SHP77 (cell line): Measurements from ENCODE around the gene CTSF.
A peak's percentile ranks its signal among the peaks of the same experiment; 100 is the strongest.
"Not testable (repeated sequence)": the region's sequence is repeated elsewhere in the genome, so short reads cannot be mapped to it uniquely, and the experiment has no call there.

Source experiments
- DNase-seq, 2 experiments: peaks; one replicate each; lab custom pipeline; 2025; lab: John Stamatoyannopoulos, UW

The CTSF gene

GRCh38 chr11:66589996-66590675 is 21.7 kb upstream of the CTSF start:
- no peak for DNase-seq

DNA sequence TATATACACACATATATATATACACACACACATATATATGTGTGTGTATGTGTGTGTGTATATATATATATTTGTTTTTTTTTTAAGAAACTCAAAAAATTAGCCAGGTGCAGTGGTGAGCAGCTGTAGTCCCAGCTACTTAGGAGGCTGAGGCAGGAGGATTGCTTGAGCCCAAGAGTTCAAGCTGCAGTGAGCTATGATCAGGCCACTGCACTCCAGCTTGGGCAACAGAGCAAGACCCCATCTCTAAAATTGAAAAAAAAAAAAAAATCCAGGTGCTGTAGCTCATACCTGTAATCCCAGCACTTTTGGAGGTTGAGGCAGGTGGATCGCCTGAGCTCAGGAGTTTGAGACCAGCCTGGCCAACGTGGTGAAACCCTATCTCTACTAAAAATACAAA is 20.9 kb upstream of the CTSF start:
- DNase-seq: not testable (repeated sequence)

GRCh38 chr11:66586136-66586535 is 17.7 kb upstream of the CTSF start:
- DNase-seq: no peak

GRCh38 chr11:66585447-66585846 is 17.0 kb upstream of the CTSF start:
- not testable (repeated sequence) for DNase-seq

GRCh38 chr11:66582565-66583147 is 14.2 kb upstream of the CTSF start:
- not testable (repeated sequence) for DNase-seq

- no peak for DNase-seq
Measured at GRCh38 chr11:66581261-66581660, 12.9 kb upstream of the CTSF start.

- DNase-seq: no peak
Measured at GRCh38 chr11:66580803-66581202, 12.4 kb upstream of the CTSF start.

- peak; percentile 58 to 65 for DNase-seq
Measured at GRCh38 chr11:66579017-66579606, 10.7 kb upstream of the CTSF start.

DNA sequence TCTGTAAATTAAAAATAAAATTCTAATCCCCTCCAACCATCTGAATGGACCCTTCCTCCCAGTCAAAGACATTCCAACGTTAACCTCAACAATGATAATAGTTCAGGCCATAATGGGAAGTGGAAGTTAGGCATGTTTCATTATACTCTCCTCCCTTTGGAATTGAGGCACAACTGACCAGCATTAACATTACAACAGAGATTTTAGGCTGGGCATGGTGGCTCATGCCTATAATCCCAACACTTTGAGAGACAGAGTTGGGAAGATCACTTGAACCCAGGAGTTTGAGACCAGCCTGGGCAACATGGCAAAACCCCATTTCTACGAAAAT is 2.4 kb upstream of the CTSF start:
- no peak for DNase-seq

- DNase-seq: no peak
Measured at GRCh38 chr11:66570079-66570849, 1.9 kb upstream of the CTSF start.

- DNase-seq: no peak
Measured at GRCh38 chr11:66569076-66569475, 670 bp upstream of the CTSF start.

GRCh38 chr11:66567787-66568123 is 651 bp downstream of the CTSF start:
- no peak for DNase-seq

- DNase-seq: no peak
Measured at GRCh38 chr11:66566221-66566620, 2.2 kb downstream of the CTSF start.

GRCh38 chr11:66564984-66565383 is 3.4 kb downstream of the CTSF start:
- DNase-seq: no peak

DNA sequence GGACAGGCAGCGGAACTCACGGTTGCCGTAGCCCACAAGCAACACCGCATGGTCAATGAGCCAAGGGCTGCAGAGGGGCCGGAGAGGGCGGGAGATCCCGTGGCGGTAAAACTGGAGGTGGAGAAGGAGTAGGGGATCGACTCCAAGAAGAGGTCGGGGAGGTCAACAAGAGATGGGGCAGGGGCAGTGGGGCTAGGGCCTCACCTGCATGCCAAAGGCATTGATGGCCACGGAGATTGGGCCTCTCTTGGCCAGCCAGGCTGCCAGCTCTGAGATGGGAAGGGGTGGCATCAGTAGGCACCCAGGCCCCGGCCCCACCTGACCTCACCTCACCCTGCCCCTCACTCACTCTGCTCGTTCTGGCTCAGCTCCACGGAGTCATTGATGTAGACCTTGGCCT is 3.9 kb downstream of the CTSF start:
- DNase-seq: no peak

DNA sequence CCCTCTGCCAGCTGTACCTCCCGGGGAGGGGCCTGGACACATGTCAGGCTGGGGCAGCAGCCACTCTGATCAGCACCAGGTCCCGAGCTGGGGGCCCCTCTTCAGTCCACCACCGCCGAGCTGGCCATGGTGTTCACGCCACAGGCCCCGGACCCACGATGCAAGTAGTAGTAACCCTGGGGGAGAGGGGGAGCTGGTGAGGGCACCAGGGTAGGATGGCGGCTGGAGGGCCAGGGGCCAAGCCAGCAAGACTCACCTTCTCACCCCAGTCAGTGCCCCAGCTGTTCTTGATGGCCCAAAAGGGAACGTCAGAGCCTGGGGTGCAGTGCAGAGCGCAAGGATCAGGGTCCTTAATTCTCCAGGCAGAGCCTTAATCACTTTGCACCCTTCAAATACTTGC is 4.6 kb downstream of the CTSF start:
- DNase-seq: no peak

DNA sequence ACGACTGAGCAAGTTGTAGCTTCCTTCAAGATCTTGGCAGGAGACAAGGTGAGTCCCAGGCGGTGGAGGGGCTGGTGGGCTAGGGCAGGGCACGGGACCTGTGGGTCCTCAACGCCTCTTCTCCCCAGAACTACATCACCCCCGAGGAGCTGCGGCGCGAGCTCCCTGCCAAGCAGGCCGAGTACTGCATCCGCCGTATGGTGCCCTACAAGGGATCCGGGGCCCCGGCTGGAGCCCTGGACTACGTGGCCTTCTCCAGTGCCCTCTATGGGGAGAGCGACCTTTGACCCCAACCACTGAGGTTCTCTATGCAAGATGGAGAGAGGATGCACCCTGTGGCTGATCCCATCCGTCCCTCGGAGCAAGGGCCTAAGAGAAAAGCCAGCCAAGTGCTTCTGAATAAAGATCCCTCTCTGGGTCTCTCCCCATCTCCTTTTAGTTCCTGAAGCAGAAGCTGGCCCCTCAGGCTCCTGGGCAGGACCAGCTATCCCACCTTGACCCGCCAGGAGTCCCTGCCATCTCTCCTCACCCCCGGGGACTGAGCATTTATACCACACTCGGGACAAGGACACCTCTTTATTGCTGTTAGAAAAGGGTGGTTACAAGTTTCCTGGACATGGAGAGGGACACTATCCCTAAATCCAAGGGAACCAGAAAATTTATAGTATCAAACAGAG is 5.4 kb downstream of the CTSF start:
- DNase-seq: no peak

DNA sequence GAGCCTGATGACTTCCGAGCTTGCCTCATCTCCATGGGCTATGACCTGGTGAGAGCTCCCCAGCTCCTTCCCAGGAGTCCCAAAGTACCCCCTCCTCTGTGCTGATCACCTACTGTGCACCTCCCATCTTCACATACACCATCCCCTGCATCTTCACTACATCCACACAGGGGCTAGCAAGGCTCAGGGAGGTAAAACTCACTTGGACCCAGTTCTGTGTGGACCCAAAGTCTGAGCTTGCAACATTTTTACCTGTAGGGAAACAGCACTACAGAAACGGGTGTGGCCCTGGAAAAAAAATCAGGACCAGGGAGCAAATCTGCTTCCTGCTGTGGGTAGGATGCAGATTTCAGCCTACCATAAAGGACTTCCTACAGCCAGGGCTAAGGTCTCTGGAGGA is 6.1 kb downstream of the CTSF start:
- DNase-seq: no peak

DNA sequence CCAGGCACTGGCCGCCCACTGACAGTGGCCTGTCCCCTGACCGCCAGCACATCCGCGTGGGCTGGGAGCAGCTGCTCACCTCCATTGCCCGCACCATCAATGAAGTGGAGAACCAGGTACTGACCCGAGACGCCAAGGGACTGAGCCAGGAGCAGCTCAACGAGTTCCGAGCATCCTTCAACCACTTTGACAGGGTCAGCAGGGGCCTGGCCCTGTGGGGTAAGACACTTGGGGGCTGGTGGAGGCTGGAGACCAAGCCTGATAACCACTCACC is 6.5 kb downstream of the CTSF start:
- DNase-seq: no peak

DNA sequence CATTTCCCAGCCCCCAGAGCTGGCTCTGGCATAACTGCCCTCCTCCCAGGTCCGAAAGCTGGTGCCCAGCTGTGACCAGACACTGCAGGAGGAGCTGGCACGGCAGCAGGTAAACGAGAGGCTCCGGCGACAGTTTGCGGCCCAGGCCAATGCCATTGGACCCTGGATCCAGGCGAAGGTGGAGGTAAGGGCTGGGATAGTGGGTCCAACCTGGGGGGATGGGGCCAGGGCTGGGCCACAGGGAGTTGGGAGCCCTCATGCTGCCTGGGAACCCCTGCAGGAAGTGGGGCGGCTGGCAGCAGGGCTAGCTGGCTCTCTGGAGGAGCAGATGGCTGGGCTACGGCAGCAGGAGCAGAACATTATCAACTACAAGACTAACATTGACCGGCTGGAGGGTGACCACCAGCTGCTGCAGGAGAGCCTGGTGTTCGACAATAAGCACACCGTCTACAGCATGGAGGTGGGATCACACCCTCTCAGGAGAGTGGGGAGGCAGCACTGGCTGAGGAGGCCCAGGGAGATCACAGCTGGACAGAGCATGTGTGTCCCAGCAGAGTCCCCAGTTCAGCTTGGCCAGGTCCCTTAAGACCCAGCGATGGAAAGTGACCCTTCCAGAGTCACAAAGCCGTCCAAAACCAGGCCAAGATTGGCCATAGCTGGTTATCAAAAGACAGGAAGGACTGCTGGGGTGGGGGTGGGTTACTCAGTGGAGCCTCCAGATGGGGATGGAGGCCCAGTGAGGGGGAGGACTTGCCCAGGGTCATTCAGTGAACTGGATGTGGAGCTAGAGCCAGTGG is 7.0 kb downstream of the CTSF start:
- DNase-seq: peak in 1 of 2 experiments; percentile 65

- no peak for DNase-seq
Measured at GRCh38 chr11:66559866-66560676, 8.3 kb downstream of the CTSF start.
